Breast epithelium (tissue), 3 donors: ENCODE measurements around the gene LCN6.

ENCODE experiments used
- POLR2A ChIP-seq: fragments of 450-650 bp; IDR thresholded peaks from one replicate; pipeline ENCODE4 v1.6.1; 2016; ENCODE audit warnings: antibody characterized with exemption, mild to moderate bottlenecking, moderate library complexity
- POLR2AphosphoS5 ChIP-seq, 3 donors: sonication (generic); formaldehyde crosslinking; IDR thresholded peaks; one replicate each; pipeline ENCODE4 v1.6.1; 2017; ENCODE audit warnings: antibody characterized with exemption in 3 of 3

- TF ChIP-seq POLR2A (no peak), POLR2AphosphoS5 (IDR thresholded peaks at IDR 0.05) (no peak)
Observed at GRCh38 chr9:136725612-136726011, 22.7 kb downstream of the LCN6 start.
